ENCODE data around the gene GPR32.
"Not testable (repeated sequence)": the region's sequence is repeated elsewhere in the genome, so short reads cannot be mapped to it uniquely, and the experiment has no call there.

Gene GPR32, protein sequence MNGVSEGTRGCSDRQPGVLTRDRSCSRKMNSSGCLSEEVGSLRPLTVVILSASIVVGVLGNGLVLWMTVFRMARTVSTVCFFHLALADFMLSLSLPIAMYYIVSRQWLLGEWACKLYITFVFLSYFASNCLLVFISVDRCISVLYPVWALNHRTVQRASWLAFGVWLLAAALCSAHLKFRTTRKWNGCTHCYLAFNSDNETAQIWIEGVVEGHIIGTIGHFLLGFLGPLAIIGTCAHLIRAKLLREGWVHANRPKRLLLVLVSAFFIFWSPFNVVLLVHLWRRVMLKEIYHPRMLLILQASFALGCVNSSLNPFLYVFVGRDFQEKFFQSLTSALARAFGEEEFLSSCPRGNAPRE

GRCh38 chr19:50770164-50770563 lies at the start of gene GPR32:
Gene GPR32, plus strand, starts transcription at chr19:50770464. Its CDS starts 137 bp downstream, at chr19:50770601.
- not testable (repeated sequence) for DNase-seq

DNA sequence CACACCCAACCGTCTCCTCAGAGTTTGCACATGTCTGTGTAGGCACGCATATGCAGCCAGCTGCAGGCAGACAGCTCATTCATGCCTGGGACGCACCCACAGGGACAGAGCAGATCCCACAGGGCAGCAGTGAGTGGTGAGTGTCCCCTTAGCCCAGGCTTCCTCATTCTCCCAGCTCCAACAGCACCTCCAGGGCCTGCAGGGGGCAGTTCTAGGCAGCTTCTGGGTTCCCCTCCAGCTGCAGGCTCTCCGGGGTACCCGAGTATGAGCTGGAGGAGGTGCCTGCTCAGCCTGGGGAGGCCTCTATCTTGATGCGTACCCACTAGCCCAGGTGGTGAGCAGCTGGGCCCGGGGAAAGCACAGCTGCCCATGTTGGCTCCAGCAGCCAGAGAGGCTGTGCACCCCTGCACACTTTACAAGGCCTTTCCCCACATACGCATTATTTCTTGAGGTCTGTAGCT lies 49.3 kb upstream of the GPR32 start:
- DNase-seq, result no peak

DNA sequence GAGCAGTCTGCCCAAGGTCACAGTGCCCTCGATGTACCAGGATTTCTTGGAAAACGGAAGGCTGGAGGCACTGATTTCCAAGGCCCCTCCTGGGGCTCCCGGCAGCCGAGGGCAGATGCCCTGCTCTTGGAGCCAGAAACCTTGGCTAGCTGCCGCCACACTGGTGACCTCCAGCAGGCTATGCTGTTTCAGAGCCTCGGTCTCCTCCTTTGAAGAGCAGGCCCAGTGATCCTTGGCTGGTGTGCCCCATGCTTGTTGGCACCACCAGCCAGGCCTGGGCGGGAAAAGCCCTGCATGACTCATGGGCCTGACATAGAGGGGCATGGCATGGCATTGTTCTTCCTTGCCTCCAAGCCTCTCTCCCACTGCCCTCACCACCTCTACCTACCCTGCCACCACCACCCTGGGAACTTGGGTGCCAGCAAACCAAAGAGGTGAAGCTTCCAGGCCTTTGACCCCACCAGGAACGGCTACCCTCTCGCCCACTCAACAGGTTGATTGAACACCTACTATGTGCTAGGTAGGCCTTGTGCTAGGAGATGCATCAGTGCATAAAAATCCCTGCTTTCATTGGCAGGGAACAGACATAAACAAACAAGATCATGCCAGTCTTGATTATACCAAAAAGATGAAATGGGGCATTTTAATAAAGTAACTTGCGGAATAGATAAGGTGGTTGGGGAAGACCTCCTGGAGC lies 48.7 kb upstream of the GPR32 start:
- DNase-seq, result no peak

GRCh38 chr19:50722201-50723013 lies 47.9 kb upstream of the GPR32 start:
- DNase-seq, result no peak

- no peak for DNase-seq
Observed at GRCh38 chr19:50723069-50723468, 47.2 kb upstream of the GPR32 start, which contains the start of gene CLEC11A. Gene CLEC11A, plus strand, starts transcription at chr19:50723364. Its CDS starts 162 bp downstream, at chr19:50723526.

DNA sequence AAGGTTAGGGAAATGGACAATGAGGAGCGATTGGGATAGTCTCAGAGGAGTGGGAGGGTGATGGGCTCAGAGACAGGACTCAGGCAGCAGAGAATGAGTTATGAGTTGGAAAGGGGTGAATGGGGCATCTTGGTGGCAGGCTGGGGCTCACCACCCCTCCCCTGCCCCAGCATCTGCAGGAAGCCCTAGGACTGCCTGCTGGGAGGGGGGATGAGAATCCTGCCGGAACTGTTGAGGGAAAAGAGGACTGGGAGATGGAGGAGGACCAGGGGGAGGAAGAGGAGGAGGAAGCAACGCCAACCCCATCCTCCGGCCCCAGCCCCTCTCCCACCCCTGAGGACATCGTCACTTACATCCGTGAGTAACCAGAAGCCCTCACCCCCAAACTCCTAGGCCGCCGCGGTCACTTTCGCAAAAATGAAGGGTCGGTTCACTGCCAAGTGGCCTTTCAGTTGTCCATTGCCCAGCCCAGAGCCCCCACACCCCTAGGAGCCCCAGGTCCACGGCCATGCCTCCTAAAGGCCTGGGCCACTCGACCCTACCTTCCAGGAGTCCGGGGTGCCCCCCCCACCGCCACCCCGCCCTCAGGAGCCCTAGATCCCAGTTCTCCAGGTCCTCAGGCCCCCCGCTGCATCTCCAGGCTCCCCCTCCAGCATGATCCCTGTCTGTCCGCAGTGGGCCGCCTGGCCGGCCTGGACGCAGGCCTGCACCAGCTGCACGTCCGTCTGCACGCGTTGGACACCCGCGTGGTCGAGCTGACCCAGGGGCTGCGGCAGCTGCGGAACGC lies 46.3 kb upstream of the GPR32 start:
- DNase-seq, result no peak

DNA sequence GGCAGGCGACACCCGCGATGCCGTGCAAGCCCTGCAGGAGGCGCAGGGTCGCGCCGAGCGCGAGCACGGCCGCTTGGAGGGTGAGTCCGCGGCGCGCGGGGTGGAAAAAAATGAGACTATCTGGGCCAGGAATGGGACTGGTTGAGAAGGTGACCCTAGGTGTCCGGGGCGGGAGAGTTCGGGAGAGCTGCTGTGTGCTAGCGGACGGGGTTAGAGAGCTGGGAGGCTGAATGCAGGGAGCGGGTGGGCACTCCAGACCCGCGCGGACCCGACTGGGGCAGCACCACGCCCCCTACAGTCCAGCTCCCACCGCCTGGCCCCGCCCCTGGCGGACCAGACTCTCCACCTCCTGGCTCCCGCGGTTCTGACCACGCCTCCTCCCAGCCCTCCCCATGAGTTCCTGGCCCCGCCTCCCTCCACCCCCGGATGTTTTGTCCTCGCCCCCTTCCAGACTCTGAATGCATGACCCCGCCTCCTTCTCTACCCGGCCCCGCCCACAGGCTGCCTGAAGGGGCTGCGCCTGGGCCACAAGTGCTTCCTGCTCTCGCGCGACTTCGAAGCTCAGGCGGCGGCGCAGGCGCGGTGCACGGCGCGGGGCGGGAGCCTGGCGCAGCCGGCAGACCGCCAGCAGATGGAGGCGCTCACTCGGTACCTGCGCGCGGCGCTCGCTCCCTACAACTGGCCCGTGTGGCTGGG lies 45.6 kb upstream of the GPR32 start:
- DNase-seq, result peak; percentile 91

- no peak for DNase-seq
Observed at GRCh38 chr19:50725218-50725910, 44.9 kb upstream of the GPR32 start.

GRCh38 chr19:50725911-50726230 lies 44.4 kb upstream of the GPR32 start:
- no peak for DNase-seq

DNA sequence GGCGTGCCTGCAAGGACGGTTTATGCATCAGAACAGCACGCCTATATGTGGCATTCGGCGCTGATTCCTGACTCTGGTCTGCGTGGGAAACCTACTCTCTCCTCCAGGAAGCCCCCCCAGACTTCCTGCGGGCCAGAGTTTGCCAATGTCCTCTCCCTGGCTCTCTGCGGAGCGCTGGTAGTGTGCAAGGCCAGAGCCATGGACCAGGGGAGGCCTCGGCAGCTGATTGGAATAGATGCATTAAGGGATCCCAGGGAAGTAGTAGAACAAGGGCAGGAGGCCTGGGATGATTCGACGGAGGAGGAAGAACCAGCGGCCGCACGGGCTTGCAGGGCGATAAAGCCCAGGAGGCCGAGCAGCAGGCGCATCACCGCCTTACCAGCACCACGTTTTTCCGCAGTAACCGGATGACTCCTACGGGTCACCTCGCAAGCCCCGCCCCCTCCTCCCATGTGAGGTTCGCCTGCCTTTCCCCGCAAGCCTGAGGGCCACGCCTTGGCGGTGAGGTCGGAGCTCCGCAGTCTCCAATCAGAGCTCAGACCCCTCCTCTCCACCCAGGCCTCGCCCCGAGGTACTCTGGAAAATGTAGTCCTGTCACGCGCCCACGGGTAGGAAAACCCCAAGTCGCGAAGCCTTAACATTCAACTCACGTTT lies 42.1 kb upstream of the GPR32 start:
- peak; percentile 57 for DNase-seq

DNA sequence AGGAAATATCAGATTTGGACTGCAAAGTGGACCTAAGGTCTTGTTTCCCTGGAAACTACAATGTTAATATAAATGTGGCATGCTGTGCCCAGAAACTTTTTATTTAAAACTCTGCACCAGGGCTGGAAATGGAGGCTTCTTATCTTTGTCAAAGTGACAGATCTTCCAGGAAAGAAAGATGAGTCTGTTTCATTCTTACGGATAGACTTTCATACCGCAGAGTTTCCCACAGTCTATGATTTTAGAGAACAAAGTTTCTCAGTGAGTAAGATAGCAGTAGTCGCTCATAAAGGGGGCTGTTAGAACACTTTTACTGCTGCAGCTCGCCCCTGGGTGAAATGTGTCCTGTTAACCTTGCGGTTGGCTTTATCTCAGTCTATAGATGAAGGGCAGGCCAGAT lies 40.4 kb upstream of the GPR32 start:
- DNase-seq, result no peak

DNA sequence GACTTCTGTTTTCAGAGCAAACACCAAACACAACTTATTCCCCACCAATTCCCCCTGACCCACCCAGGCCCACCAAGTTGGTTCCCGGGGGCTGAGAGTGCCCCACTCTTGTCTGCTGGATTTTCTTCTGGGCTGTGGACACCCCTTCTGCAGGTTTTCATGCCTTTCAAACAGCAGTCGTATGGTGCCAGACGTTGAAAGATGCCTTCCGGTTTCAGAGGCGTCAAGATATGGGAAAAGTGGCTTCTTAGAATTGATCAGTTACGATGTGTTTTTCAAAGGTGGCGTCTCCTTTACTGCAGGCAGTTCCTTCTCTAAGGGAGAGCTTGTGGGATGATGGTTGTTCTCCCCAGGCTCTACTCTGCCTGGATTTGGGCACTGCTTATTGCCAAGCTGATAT lies 34.4 kb upstream of the GPR32 start:
- no peak for DNase-seq

- DNase-seq, result no peak
Observed at GRCh38 chr19:50736338-50736737, 33.9 kb upstream of the GPR32 start.

DNA sequence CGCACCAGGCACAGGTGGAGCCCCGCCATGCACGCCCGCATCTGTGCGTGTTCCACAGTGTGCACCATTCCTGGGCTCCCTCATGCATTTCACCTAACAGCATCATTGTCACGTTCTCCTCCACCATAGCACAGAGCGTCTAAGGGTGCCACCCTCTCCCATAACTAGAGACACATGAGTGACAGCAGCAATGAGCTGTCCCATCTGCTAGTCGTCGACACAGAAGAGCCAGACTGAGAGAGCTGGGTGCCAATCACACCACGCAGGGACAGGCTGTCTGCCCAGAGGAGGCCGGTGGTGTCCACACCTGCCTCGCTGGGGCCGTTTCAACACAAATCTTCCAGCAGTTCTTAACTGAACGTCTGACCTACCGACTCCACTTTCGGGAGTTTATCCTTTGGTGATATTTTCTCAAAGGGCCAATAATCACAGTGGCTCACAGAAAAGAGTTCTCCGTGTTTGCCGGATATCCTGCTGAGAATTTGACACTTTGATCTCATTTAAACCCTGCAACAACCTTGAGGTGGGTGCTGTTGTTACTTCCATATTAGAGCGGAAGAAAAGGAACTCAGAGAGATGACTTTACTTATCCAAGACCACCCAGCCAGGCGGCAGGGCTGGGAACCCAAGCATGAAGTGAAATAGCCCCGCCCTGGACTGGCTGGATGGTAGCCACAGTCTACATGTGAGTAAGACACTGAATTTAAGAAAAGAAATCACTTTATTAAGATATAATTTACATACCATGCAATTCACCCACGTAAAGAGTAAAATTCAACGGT lies 30.9 kb upstream of the GPR32 start:
- DNase-seq, result no peak

DNA sequence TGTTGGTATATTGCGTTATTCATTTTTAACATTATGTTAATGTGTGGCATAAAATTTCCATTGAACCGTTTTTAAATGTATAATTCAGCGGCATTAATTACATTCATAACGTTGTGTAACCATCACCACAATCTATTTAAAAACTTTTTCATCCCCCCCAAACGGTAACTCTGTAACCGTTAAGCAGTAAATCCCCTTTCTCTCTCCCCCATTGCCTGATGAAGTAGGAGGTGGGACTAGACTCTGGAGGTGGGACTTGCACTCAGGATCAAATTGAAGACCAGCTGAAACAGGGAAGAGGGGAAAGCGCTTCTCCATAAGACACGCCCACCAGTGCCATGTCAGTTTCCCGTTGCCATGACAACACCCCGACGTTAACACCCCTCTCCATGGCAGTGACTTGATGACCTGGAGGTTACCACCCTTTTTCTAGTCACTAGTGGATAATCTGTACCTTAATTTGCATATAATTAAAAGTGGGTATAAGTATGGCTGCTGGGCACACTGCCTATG lies 30.3 kb upstream of the GPR32 start:
- DNase-seq, result no peak

GRCh38 chr19:50741179-50741933 lies 28.9 kb upstream of the GPR32 start:
- no peak for DNase-seq

GRCh38 chr19:50743537-50743936 lies 26.7 kb upstream of the GPR32 start:
- DNase-seq, result no peak

DNA sequence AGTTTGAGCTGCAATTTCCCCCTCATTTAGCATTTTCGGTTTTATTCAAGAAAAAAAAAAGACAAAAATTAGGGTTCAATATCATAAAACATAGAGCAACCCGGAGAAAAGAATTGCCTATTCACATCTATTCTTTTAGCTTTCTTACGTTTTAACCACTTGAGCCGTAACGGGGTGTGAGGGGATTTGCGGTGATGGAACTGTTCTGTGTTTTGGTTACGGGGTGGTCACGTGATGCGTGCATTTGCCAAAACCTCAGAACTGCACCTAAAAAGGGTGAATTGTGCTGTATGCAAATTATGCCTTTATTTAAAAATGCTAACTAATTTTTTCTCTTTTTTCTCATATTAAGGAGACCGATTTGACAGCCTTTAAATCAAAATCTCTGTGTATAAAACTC lies 25.0 kb upstream of the GPR32 start:
- no peak for DNase-seq

GRCh38 chr19:50747141-50747540 lies 23.1 kb upstream of the GPR32 start:
- DNase-seq, result not testable (repeated sequence)

Measured in CD4-positive, alpha-beta T cell treated with Interleukin-4 for 4 hours (primary cell).